Erythroblast (primary cell): ENCODE data around the gene ALDH4A1.
"Not testable (repeated sequence)": the region's sequence is repeated elsewhere in the genome, so short reads cannot be mapped to it uniquely, and the experiment has no call there.

Source experiments
- DNase-seq, 2 experiments: peaks; one replicate each; lab custom pipeline; 2025; lab: John Stamatoyannopoulos, UW
- GATA1 ChIP-seq: IDR thresholded peaks from 2 replicates; pipeline ENCODE4 v1.6.1; 2011; ENCODE audit warnings: low read depth, mild to moderate bottlenecking, control low read depth, low read length, moderate library complexity
- POLR2A ChIP-seq: IDR thresholded peaks from 2 replicates; pipeline ENCODE4 v1.6.1; 2011; ENCODE audit warnings: mild to moderate bottlenecking, low read length

Gene ALDH4A1

DNA sequence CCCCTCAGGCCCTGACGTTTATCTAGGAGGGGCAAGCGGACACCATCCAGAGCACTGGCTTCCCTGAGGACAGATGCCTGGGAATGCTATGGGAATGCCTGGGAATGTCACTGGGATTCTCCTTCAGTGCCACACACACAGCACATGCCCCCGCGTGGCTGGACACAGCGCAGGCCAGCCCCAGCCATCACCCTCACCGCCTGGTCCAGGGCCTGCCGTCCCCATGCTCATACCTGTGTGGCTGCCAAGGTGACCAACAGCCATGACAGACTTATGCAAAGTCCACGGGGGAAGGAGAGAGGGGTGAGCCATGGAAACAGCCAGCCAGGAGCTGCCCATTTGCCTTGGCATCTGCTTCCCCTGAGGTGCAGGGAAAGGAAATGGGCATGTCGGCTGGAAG is 37.2 kb downstream of the ALDH4A1 start:
- no peak for TF ChIP-seq POLR2A
- TF ChIP-seq GATA1: no peak

DNA sequence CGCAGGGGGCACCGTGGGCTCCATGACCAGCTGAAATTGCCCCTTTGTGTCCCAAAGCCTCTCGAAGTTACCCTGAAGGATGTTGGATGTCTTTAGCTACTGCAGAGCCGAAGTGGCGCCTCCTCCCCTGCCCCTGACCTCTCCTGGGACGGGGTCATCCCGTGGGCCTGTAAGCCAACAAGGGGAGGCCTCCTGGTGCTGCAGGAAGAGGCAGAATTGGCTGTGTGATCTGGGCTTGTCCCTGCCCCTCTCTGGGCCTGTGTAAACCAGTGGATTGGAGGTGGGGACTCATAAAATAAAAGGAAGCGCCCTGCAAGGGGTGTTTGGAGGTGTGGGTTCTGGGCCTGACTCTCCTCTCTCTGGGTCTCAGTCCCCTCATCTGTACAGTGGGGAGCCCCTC is 40.8 kb downstream of the ALDH4A1 start:
- no peak for DNase-seq
- no peak for TF ChIP-seq POLR2A
- TF ChIP-seq GATA1: no peak

More for the DNA sequence above, 37.2 kb downstream of the ALDH4A1 start:
- no peak for DNase-seq

DNA sequence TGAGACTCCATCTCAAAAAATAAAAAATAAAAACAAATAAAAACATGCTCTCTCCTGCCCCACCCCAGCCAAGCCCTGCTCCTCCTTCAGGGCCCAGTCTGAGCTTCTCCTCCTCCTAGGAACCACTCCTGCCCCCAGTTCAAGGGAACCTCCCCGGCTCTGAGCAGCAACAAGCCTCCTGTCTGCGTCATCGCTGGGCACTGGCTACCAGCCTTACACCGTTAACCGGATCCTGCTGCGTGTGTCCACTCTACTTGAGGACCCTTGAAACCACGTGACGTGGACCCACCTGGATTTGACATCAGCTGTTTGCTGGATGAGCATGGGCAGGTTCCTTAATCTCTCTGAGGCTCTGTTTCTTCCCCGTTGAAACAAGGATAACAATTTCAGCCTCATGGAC is 41.3 kb downstream of the ALDH4A1 start:
- no peak for DNase-seq
- no peak for TF ChIP-seq POLR2A
- TF ChIP-seq GATA1: no peak

DNA sequence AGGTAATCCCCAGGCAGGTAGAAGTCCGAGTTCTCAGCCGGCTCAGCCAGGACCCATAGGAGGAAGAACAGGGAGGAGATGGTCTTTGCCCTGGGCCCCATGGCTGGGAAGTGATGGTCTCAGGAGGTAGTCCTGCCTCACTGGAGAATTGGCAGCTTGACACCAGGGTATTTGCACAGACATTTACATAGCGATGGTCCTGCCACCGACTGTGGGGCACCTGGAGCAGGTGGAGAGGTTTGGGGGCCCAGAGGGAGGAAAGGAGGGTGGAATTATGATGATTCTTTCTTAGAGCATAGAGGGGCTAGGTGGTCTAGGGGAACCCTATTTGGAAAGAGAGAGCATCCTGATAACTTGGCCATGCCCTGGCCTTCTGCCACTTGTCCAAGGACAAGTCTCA is 42.8 kb downstream of the ALDH4A1 start, which contains the start of gene TAS1R2:
Gene TAS1R2, minus strand, starts transcription at position 101 of the 400 bp plus-strand sequence. Its CDS starts 0 bp downstream, at position 101.
- no peak for DNase-seq
- no peak for TF ChIP-seq GATA1

DNA sequence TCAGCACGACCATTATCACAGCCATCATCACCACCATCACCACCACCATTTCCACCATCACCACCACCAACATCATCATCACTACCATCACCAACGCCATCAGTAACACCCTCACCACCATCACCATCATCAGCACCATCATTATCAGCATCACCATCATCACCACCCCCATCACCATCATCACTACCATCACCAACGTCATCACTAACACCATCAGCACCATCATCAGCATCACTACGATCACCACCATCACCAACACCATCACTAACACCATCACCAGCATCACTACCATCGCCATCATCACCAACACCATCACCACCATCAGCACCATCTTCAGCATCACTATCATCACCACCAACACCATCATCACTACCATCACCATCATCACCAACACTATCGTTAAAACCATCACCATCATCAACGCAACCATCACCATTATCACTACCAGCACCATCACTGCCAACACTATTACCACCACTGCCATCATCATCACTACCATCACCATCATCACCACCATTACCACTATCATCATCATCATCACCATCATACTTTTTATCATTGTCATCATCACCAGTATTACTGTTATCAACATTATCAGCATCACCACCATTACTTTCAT is 44.2 kb downstream of the ALDH4A1 start:
- TF ChIP-seq GATA1 (no peak), POLR2A (no peak)
- no peak for DNase-seq

DNA sequence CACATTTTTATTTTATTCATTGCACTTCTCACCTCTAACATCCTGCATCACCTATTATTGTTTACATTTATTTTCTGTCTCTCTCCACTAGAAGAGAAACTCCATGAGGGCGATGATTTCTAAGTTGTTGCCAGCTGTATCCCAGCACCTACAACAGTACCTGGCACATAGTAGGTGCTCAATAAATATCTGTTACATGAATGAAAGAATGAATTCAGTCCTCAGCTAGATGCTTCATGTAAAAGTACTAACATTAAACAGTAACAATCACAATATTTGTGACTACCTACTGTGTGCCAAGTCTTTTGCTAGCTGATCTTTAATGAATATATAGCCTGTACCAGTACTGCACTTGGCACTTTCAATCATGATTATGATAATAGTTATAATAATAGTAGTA is 45.9 kb downstream of the ALDH4A1 start:
- TF ChIP-seq GATA1 (no peak), POLR2A (no peak)

GRCh38 chr1:18855573-18855972 is 46.8 kb downstream of the ALDH4A1 start:
- DNase-seq: no peak

More for the DNA sequence above, 45.9 kb downstream of the ALDH4A1 start:
- DNase-seq: no peak

DNA sequence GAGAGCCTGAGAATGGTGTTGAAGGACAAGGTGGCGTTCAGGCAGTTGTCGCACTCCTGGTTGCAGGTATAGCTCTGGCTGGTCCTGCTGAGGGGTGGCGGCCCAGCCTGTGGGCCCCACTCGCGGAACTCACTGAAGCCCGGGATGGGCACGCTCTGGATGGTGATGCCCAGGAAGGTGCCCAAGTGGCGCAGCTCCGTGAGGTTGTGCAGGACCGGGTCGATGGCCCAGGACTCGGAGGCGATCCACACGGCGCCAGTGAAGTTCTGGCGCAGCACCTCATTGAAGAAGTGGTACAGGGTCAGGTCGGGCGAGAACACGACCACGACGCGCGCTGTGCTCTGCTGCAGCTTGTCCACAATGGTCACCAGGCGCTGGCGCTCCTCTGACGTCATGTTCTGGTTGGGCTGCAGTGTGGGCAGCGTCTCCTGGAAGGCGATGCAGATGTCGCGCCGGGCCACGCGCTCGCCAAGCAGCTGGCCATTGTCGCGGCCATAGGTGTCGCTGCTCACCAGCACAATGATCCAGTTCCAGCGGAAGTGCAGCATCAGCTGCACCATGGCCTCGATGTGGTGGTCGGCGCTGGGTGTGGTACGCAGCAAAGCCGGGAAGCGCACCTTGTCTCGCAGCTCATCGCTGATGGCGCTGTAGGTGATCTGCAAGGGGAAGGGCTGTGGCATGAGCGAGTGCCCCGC is 47.9 kb downstream of the ALDH4A1 start:
- no peak for TF ChIP-seq GATA1
- no peak for TF ChIP-seq POLR2A
- DNase-seq: no peak

More at GRCh38 chr1:18855573-18855972, 46.8 kb downstream of the ALDH4A1 start:
- no peak for TF ChIP-seq GATA1
- TF ChIP-seq POLR2A: no peak

- DNase-seq: no peak
- TF ChIP-seq GATA1 (no peak), POLR2A (no peak)
Measured at GRCh38 chr1:18852501-18852900, 49.9 kb downstream of the ALDH4A1 start.

DNA sequence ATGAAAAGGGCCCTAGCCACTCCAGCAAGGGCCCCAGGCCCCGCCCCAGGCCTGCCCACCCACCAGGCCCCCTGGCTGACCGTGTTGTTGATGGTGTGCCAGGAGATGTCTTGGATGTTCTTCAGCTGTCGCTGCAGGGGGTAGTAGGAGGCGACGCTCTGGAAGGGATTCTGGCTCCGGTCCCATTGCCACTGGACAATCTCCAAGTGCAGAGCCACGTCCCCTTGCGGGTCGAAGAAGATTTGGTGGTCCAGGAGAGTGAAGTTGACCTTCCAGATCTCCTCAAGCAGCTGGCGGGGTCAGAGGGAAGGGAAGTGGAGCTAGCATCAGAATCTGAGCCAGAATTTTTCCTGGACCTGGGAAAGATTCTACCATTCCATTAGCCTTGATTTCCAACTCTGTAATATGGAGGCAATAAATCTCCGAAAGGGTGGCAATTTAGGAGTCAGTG is 53.1 kb downstream of the ALDH4A1 start:
- DNase-seq: no peak

DNA sequence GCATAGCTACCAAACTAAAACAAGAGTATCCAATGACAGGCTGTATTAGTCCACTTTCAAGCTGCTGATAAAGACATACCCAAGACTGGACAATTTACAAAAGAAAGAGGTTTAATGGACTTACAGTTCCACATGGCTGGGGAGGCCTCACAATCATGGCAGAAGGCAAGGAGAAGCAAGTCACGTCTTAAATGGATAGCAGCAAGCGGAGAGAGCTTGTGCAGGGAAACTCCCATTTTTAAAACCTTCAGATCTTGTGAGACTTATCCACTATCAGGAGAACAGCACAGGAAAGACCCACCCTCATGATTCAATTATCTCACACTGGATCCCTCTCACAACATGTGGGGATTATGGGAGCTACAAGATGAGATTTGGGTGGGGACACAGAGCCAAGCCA is 54.6 kb downstream of the ALDH4A1 start:
- DNase-seq: not testable (repeated sequence)

More for the DNA sequence above, 53.1 kb downstream of the ALDH4A1 start:
- TF ChIP-seq POLR2A: no peak
- TF ChIP-seq GATA1: no peak

DNA sequence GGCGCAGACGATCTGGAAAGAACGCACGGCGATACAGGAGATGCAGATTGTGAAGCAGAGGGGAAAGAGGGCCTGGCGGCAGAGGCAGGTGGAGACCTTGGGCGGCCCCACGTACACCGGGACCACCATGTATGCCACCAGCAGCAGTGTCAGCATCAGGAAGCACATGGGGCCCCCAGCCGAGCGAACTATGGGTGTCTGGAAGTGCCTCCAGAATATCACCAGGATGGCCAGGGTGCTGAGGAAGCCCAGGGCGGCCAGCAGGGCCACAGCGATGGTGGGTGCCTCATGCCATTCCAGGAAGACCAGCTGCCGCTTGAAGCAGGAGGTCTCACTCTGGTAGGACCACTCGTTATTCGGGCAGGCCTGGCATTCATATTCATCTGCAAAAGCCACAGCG is 62.2 kb downstream of the ALDH4A1 start:
- DNase-seq: no peak
- no peak for TF ChIP-seq GATA1
- no peak for TF ChIP-seq POLR2A

DNA sequence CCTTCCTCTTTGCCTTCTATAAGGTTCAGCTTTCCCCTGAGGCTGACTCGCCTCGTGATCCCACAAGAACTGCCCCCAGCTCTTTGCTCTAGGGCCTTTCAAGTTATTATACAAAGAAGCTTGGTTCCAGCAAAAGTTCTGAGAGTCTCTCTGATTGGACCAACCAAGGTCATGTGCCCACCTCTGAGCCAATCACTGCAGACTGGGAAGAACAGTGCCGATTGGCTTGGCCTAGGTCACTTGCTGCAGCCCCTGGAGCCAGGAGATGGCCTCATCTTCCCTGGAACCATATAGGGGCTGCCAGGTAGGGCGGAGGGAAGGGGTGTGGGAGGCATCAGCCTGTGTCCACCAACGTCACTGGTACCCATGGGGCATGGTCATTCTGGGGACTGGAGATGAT is 65.7 kb downstream of the ALDH4A1 start:
- DNase-seq: no peak
- TF ChIP-seq GATA1 (no peak), POLR2A (no peak)

DNA sequence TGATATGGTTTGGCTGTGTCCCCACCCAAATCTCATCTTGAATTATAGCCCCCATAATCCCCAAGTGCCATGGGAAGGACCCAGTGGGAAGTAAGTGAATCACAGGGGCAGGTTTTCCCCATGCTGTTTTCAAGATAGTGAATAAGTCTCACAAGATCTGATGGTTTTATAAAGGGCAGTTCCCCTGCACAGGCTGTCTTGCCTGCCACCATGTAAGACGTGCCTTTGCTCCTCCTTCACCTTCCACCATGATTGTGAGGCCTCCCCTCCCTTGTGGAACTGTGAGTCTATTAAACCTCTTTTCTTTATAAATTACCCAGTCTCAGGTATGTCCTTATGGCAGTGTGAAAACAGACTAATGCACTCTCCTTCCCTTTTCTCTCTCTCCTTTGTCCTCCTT is 70.0 kb downstream of the ALDH4A1 start:
- DNase-seq: not testable (repeated sequence)

DNA sequence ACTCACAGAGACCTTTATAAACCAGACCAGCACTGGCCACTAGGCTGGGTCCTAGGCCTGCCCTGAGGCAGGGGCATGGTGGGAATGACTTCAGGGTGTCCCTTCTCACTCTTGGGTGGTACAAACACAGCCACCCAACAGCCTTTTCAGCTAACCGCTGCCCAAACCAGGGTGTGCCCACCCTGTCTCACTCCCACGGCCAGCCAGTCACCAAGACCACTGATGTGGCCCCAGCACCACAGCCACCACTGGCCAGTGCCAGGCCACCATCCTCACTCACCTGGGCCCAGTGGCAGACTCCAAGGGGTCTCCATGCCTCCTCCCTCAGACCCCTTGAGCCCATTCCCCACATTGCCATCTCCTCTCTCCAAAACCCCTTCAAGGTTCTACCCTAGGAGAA is 70.7 kb downstream of the ALDH4A1 start:
- TF ChIP-seq GATA1 (no peak), POLR2A (no peak)

More for the DNA sequence above, 70.7 kb downstream of the ALDH4A1 start:
- DNase-seq: no peak
